H1 (cell line): ENCODE results near the gene MT2A. TPM values are rescaled to one million over a fixed set of nuclear protein-coding genes. Genes with fewer than 3 reads are reported as not detected.
A peak's percentile ranks its signal among the peaks of the same experiment; 100 is the strongest.

Experiments
- CTCF ChIA-PET: fragments of 300-600 bp; sonication (Branson Sonifier 250); formaldehyde crosslinking; loops from one replicate; lab custom pipeline; 2021; ENCODE audit not compliant: partially characterized antibody; lab: Charles Lee
- POLR2A ChIA-PET: fragments of 300-600 bp; sonication (Branson Sonifier 250); formaldehyde crosslinking; loops from one replicate; lab custom pipeline; 2021; ENCODE audit warnings: inconsistent platforms; ENCODE audit not compliant: partially characterized antibody; lab: Charles Lee
- DNase-seq, 2 experiments: peaks; one replicate each; pipeline versions ENCODE4 v3.0.0 to v3.0.0-alpha.2; 2010 to 2022; ENCODE audit warnings: low spot score in 2 of 2, low read depth in 1 of 2, mixed read lengths in 1 of 2
- FAIRE-seq: peaks from 2 replicates; lab custom pipeline; 2011; peaks lifted over from hg19 to GRCh38; lab: Jason Lieb, UNC
- H2AFZ ChIP-seq: 2 replicates; pipeline ENCODE4 v1.8.1; 2012; ENCODE audit warnings: low read length, inconsistent platforms
- H2AK5ac ChIP-seq: 2 replicates; pipeline ENCODE4 v1.6.1; 2013; ENCODE audit warnings: low read depth, low read length
- H2BK120ac ChIP-seq: replicated peaks from 2 replicates; pipeline ENCODE3; 2013; ENCODE audit warnings: low read depth, low read length, inconsistent platforms
- H2BK12ac ChIP-seq: 2 replicates; pipeline ENCODE4 v1.6.1; 2013; ENCODE audit warnings: low read depth, low read length
- H2BK15ac ChIP-seq: 2 replicates; pipeline ENCODE4 v1.6.1; 2013; ENCODE audit warnings: low read length
- H2BK20ac ChIP-seq: 2 replicates; pipeline ENCODE4 v1.6.1; 2013; ENCODE audit warnings: low read length
- H2BK5ac ChIP-seq: 2 replicates; pipeline ENCODE4 v1.6.1; 2013; ENCODE audit warnings: low read depth, low read length
- H3K14ac ChIP-seq: 2 replicates; pipeline ENCODE4 v1.6.1; 2013; ENCODE audit warnings: inconsistent platforms; ENCODE audit not compliant: insufficient read length
- H3K18ac ChIP-seq: 2 replicates; pipeline ENCODE4 v1.6.1; 2013; ENCODE audit warnings: low read length; ENCODE audit errors: extremely low read depth
- H3K23ac ChIP-seq: 2 replicates; pipeline ENCODE4 v1.6.1; 2013; ENCODE audit warnings: inconsistent platforms; ENCODE audit not compliant: insufficient read length
- H3K23me2 ChIP-seq: 2 replicates; pipeline ENCODE4 v1.6.1; 2013; ENCODE audit warnings: low read depth, low read length
- H3K27ac ChIP-seq: 2 replicates; pipeline ENCODE4 v1.6.1; 2011; ENCODE audit warnings: low read depth, low read length, inconsistent platforms
- H3K27me3 ChIP-seq, 4 experiments: replicated peaks in 1 of 4; 1 replicate in 1 of 4; 2 replicates in 3 of 4; pipeline versions ENCODE4 v1.6.1 to v1.8.1; 2011 to 2013; ENCODE audit warnings: low read length in 3 of 4, mild to moderate bottlenecking in 3 of 4, inconsistent platforms in 2 of 4, mixed read lengths in 2 of 4, moderate library complexity in 1 of 4; ENCODE audit not compliant: control insufficient read depth in 3 of 4, insufficient read depth in 3 of 4; ENCODE audit errors: extremely low read depth in 1 of 4
- H3K36me3 ChIP-seq, 4 experiments: 2 replicates each; pipeline versions ENCODE4 v1.6.1 to v1.8.1; 2011 to 2013; ENCODE audit warnings: mild to moderate bottlenecking in 4 of 4, low read length in 3 of 4, moderate library complexity in 2 of 4, control low read depth in 1 of 4, inconsistent platforms in 1 of 4; ENCODE audit not compliant: insufficient read depth in 4 of 4, control insufficient read depth in 2 of 4
- H3K4ac ChIP-seq: replicated peaks from 2 replicates; pipeline ENCODE3; 2013; ENCODE audit warnings: low read length, low read depth, mixed read lengths, inconsistent platforms; ENCODE audit not compliant: insufficient read length
- H3K4me1 ChIP-seq, 4 experiments: replicated peaks in 1 of 4; 1 replicate in 1 of 4; 2 replicates in 3 of 4; pipeline versions ENCODE4 v1.6.1 to v1.8.1; 2011 to 2013; ENCODE audit warnings: low read length in 3 of 4, inconsistent platforms in 2 of 4, mixed read lengths in 1 of 4; ENCODE audit not compliant: insufficient read depth in 4 of 4, control insufficient read depth in 3 of 4
- H3K4me2 ChIP-seq, 2 experiments: 2 replicates each; pipeline versions ENCODE4 v1.6.1 to v1.8.1; 2011 to 2013; ENCODE audit warnings: low read depth in 2 of 2, low read length in 2 of 2, control low read depth in 1 of 2, inconsistent platforms in 1 of 2, mild to moderate bottlenecking in 1 of 2; ENCODE audit not compliant: insufficient read depth in 1 of 2
- H3K4me3 ChIP-seq, 4 experiments: fragments of 200-600, 300-600 bp in 1 of 4; sonication (generic), shearing (Covaris generic), sonication (Bioruptor Twin) in 1 of 4; 2 replicates each; pipeline versions ENCODE4 v1.5.1 to v1.8.1; 2011 to 2016; ENCODE audit warnings: low read length in 4 of 4, low read depth in 3 of 4, control low read depth in 2 of 4, inconsistent platforms in 2 of 4, mild to moderate bottlenecking in 2 of 4, mixed read lengths in 1 of 4, moderate library complexity in 1 of 4; ENCODE audit not compliant: insufficient read depth in 2 of 4; ENCODE audit errors: extremely low read depth in 1 of 4
- H3K56ac ChIP-seq: replicated peaks from 2 replicates; pipeline ENCODE3; 2013; ENCODE audit warnings: low read depth, mild to moderate bottlenecking, mixed read lengths, low read length, inconsistent platforms; ENCODE audit not compliant: insufficient read length
- H3K79me1 ChIP-seq: 2 replicates; pipeline ENCODE4 v1.6.1; 2013; ENCODE audit warnings: low read depth, low read length, control low read depth
- H3K79me2 ChIP-seq, 2 experiments: 2 replicates each; pipeline versions ENCODE4 v1.6.1 to v1.8.1; 2012 to 2013; ENCODE audit warnings: low read length in 2 of 2, mild to moderate bottlenecking in 2 of 2, inconsistent platforms in 1 of 2; ENCODE audit not compliant: insufficient read depth in 2 of 2, control insufficient read depth in 1 of 2
- H3K9ac ChIP-seq, 4 experiments: replicated peaks in 1 of 4; 1 replicate in 1 of 4; 2 replicates in 3 of 4; pipeline versions ENCODE4 v1.6.1 to v1.8.1; 2011 to 2013; ENCODE audit warnings: low read depth in 3 of 4, low read length in 3 of 4, control low read depth in 2 of 4, mild to moderate bottlenecking in 2 of 4, moderate library complexity in 2 of 4, inconsistent platforms in 1 of 4; ENCODE audit errors: extremely low read depth in 1 of 4
- H3K9me3 ChIP-seq, 2 experiments: 2 replicates each; pipeline versions ENCODE4 v1.6.1 to v1.8.1; 2012 to 2013; ENCODE audit warnings: mild to moderate bottlenecking in 2 of 2, moderate library complexity in 2 of 2, control low read depth in 1 of 2, inconsistent platforms in 1 of 2, low read depth in 1 of 2, low read length in 1 of 2, mixed read lengths in 1 of 2; ENCODE audit not compliant: insufficient read depth in 2 of 2
- H4K20me1 ChIP-seq, 2 experiments: replicated peaks in 1 of 2; 2 replicates each; pipeline versions ENCODE3 to v1.8.1; 2011 to 2013; ENCODE audit warnings: inconsistent platforms in 2 of 2, low read length in 2 of 2, mild to moderate bottlenecking in 1 of 2; ENCODE audit not compliant: insufficient read depth in 2 of 2, control insufficient read depth in 1 of 2
- H4K5ac ChIP-seq: 2 replicates; pipeline ENCODE4 v1.6.1; 2013; ENCODE audit warnings: low read length, low read depth, mixed read lengths, inconsistent platforms; ENCODE audit not compliant: insufficient read length
- H4K8ac ChIP-seq: 2 replicates; pipeline ENCODE4 v1.8.0; 2013; ENCODE audit warnings: mild to moderate bottlenecking, moderate library complexity, low read length, inconsistent platforms; ENCODE audit not compliant: insufficient read depth; ENCODE audit errors: extremely low read depth
- H4K91ac ChIP-seq: replicated peaks from 2 replicates; pipeline ENCODE3; 2013; ENCODE audit warnings: low read length, mixed read lengths, inconsistent platforms; ENCODE audit not compliant: insufficient read length
- EZH2 ChIP-seq: fragments of 200-600 bp; sonication (generic); IDR thresholded peaks from 2 replicates; pipeline ENCODE4 v1.7.1; 2012; ENCODE audit warnings: low read depth, mild to moderate bottlenecking, moderate library complexity, low read length, inconsistent platforms; ENCODE audit not compliant: severe bottlenecking
- RAD21 ChIP-seq, 2 experiments: IDR thresholded peaks in 1 of 2; conservative IDR thresholded peaks in 1 of 2; 2 replicates each; pipeline ENCODE4 v1.6.1; 2011; ENCODE audit warnings: low read depth in 2 of 2, low read length in 2 of 2, improper control_type of control experiment in 1 of 2, inconsistent platforms in 1 of 2, mild to moderate bottlenecking in 1 of 2, moderate library complexity in 1 of 2
- SUZ12 ChIP-seq: fragments of 200-600 bp; sonication (generic); IDR thresholded peaks from 2 replicates; pipeline ENCODE4 v1.6.1; 2012; ENCODE audit warnings: mild to moderate bottlenecking, inconsistent platforms, low read length, moderate library complexity, mixed read lengths
- WGBS, 2 experiments: shearing (Covaris generic) in 1 of 2; methylation state at CpG; one replicate each; pipeline versions ENCODE4 v1.1.6 to v1.1.7; 2013 to 2015; ENCODE audit warnings: low lambda C conversion rate in 2 of 2, mixed read lengths in 2 of 2, inconsistent platforms in 1 of 2, low coverage in 1 of 2, missing lambda C conversion rate in 1 of 2; ENCODE audit not compliant: insufficient replicate concordance in 2 of 2, insufficient coverage in 1 of 2, insufficient read length in 1 of 2; ENCODE audit errors: extremely low coverage in 1 of 2, missing lambda C conversion rate in 1 of 2; 5-methylcytosine and 5-hydroxymethylcytosine counted together
- polyA plus RNA-seq, 7 experiments: library from polyadenylated mRNA; depleted of rRNA in 3 of 7; stranded (reverse) in 5 of 7; unstranded in 2 of 7; fragments of >200 nt in 5 of 7; fragments of 200-250 nt in 2 of 7; gene quantifications; 1 replicate in 5 of 7; 2 replicates in 1 of 7; 4 replicates in 1 of 7; pipeline versions ENCODE4 v1.2.1 to v1.2.3, GENCODE V29; 2011 to 2013; ENCODE audit warnings: missing spikeins in 2 of 7, mixed read lengths in 2 of 7
- total RNA-seq: library from RNA; stranded (reverse); fragmentation: NEBNext Ultra II Directional; extraction: Animal tissue kit (Norgen Biotek cat#: 25700); gene quantifications from 2 replicates; pipeline ENCODE4 v1.2.1, GENCODE V29; 2021

The MT2A gene
- total and polyA plus RNA-seq, 2 of the 8 experiments (the other 6 are each of a cell fraction or from before 2014, with no cell fraction given): 9.5 to 30.1 TPM

DNA sequence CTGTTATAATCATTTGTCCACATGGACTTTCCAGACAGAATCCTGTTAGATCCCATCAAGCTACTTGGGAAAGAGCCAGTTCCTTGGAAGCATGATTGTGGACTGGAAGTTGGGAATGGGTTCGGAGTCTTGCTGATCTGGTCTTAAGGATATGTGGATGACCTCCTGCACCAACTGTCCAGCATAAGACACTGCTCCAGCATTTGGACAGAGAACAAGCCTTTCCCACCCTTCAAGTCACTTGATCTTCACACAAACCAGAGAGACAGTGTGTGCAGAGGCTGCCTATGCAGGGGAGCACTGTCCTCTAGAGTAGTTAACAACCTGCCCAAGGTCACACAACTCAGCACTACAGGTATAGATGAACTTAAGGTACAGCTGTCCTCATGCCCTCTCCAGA lies 37.5 kb downstream of the MT2A start:
- Histone ChIP-seq H3K27me3 (peaks cover 71 to 92% (median 89%) of the 10 kb centered on the region in 4 experiments), H3K36me3 (no peaks in the 10 kb centered on the region), H3K79me1 (no peaks in the 10 kb centered on the region), H4K91ac (no peak overlapping the region), H3K18ac (no peak overlapping the region), H3K9me3 (no peaks in the 10 kb centered on the region), H2BK5ac (no peak overlapping the region), H3K4me1 (peaks cover 0 to 18% (median 7%) of the 10 kb centered on the region in 4 experiments; a peak in 6 of 7 replicates), H3K4me2 (no peak overlapping the region), H4K8ac (no peak overlapping the region), H3K14ac (no peak overlapping the region), H3K56ac (no peak overlapping the region), H2BK20ac (no peak overlapping the region), H3K4me3 (no peak overlapping the region), H4K5ac (no peak overlapping the region), H2BK12ac (no peak overlapping the region), H2AFZ (no peak overlapping the region), H3K9ac (no peak overlapping the region), H4K20me1 (peaks cover 4 to 16% of the 10 kb centered on the region in 2 experiments), H3K23ac (no peak overlapping the region), H2BK15ac (no peak overlapping the region), H3K23me2 (peaks cover 4% of the 10 kb centered on the region; the same call in 1 of the 2 replicates), H3K79me2 (no peaks in the 10 kb centered on the region), H3K27ac (no peak overlapping the region), H3K4ac (no peak overlapping the region), H2BK120ac (no peak overlapping the region), H2AK5ac (no peak overlapping the region)
- FAIRE-seq (no peak), DNase-seq (no peak)
- ChIA-PET CTCF (interaction anchor here (0.6 to 3.3 kb wide), 4 partner anchors 10 to 52 kb away, joined by 3 to 13 read pairs (median 4); no protein-coding TSS in a partner anchor), POLR2A (interaction anchor here (0.8 to 1.1 kb wide), 2 partner anchors 13 to 19 kb away, joined by 3 read pairs; no protein-coding TSS in a partner anchor)
- WGBS, 2 experiments: 0% methylated on average over 1 of the region's 1 CpG; no CpG with 5 or more reads in 1 of the 2 experiments
- TF ChIP-seq SUZ12 (peak; percentile 65; the same call in 1 of the 2 replicates), EZH2 (peak; percentile 30), RAD21 (IDR thresholded peaks at IDR 0.05 in 1 of 2, conservative IDR thresholded peaks at IDR 0.05 in 1 of 2; ENCODE audit: low read depth in 2 of 2, low read length in 2 of 2) (no peak)
